GM21528 (cell line): ENCODE results near the gene NKAIN1.
"Not testable (repeated sequence)": the region's sequence is repeated elsewhere in the genome, so short reads cannot be mapped to it uniquely, and the experiment has no call there.

Experiments
- ATAC-seq: cut with Tn5 transposase; IDR thresholded peaks from one replicate; pipeline ENCODE4 v1.9.1; 2021; ENCODE audit warnings: mild to moderate bottlenecking, moderate library complexity; ENCODE audit not compliant: unreplicated experiment, low FRiP score

The NKAIN1 gene

GRCh38 chr1:31239653-31240241 is at the start of gene NKAIN1:
Gene NKAIN1 (minus strand): TSS chr1:31239887. CDS start chr1:31239547, 340 bp downstream.
- no peak for ATAC-seq

GRCh38 chr1:31289021-31289420 is 49.3 kb upstream of the NKAIN1 start:
- ATAC-seq, result no peak

GRCh38 chr1:31287791-31288190 is 48.1 kb upstream of the NKAIN1 start:
- not testable (repeated sequence) for ATAC-seq

- not testable (repeated sequence) for ATAC-seq
Measured at GRCh38 chr1:31282426-31282825, 42.7 kb upstream of the NKAIN1 start.

- ATAC-seq, result no peak
Measured at GRCh38 chr1:31273619-31274018, 33.9 kb upstream of the NKAIN1 start.

- ATAC-seq, result no peak
Measured at GRCh38 chr1:31272369-31272768, 32.7 kb upstream of the NKAIN1 start.

GRCh38 chr1:31266547-31266946 is 26.9 kb upstream of the NKAIN1 start:
- ATAC-seq, result no peak

GRCh38 chr1:31264790-31265386 is 25.2 kb upstream of the NKAIN1 start:
- ATAC-seq, result no peak

- no peak for ATAC-seq
Measured at GRCh38 chr1:31263408-31263807, 23.7 kb upstream of the NKAIN1 start.

- not testable (repeated sequence) for ATAC-seq
Measured at GRCh38 chr1:31262393-31262792, 22.7 kb upstream of the NKAIN1 start.

- ATAC-seq, result no peak
Measured at GRCh38 chr1:31261916-31262315, 22.2 kb upstream of the NKAIN1 start.

- no peak for ATAC-seq
Measured at GRCh38 chr1:31259746-31260145, 20.1 kb upstream of the NKAIN1 start.

GRCh38 chr1:31258581-31258980 is 18.9 kb upstream of the NKAIN1 start:
- no peak for ATAC-seq

- no peak for ATAC-seq
Measured at GRCh38 chr1:31257213-31257612, 17.5 kb upstream of the NKAIN1 start.

GRCh38 chr1:31249854-31250253 is 10.2 kb upstream of the NKAIN1 start:
- no peak for ATAC-seq

GRCh38 chr1:31248276-31248675 is 8.6 kb upstream of the NKAIN1 start:
- no peak for ATAC-seq

- no peak for ATAC-seq
Measured at GRCh38 chr1:31244326-31244725, 4.6 kb upstream of the NKAIN1 start.

- ATAC-seq, result no peak
Measured at GRCh38 chr1:31243501-31244286, 4.0 kb upstream of the NKAIN1 start.

- no peak for ATAC-seq
Measured at GRCh38 chr1:31241321-31241720, 1.6 kb upstream of the NKAIN1 start.

GRCh38 chr1:31238986-31239613 is 587 bp downstream of the NKAIN1 start:
- no peak for ATAC-seq

- ATAC-seq, result no peak
Measured at GRCh38 chr1:31238612-31238985, 1.1 kb downstream of the NKAIN1 start.
